MV-4-11 (cell line): ENCODE measurements around the gene SCG3.

Experiments used
- DNase-seq: peaks from one replicate; lab custom pipeline; 2025; lab: John Stamatoyannopoulos, UW

The SCG3 gene

DNA sequence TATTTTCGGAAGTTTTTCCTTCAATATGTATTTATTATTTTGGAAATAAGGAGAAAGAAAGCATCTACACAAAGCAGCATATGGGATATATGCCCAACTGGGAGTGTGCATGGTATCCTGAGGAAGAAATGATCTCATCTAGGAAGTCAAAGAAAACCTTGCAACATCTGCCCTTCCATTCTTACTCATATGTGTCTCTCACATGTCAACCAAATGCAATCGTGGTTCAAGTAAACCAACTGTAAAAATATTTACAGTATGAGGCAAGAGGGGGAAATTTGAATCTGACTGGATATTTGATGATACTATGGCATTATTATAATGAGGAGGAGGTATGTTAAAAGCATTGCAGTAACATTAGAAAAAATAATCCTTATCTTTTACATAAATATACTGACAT lies 3.2 kb upstream of the SCG3 start:
- peak; percentile 60 for DNase-seq

DNA sequence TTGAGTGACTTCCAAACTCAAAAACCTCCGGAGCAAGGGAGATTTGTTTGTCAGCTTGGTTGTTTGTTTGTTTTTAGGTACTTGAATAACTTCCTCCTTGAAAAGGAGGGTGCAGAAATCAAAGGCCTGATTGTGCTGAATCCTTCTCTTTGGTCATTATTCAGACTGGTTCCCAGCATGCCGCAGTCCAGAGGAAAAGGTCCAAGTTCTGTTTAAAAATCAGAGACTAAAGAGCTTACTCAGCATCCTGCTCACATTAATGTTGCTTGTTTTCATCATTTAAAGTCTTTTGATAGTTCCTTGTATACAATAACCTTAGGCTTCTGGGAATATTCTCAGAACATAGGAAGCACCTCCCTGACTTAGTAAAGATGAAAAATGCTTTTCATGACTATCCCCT lies 982 bp upstream of the SCG3 start:
- no peak for DNase-seq

DNA sequence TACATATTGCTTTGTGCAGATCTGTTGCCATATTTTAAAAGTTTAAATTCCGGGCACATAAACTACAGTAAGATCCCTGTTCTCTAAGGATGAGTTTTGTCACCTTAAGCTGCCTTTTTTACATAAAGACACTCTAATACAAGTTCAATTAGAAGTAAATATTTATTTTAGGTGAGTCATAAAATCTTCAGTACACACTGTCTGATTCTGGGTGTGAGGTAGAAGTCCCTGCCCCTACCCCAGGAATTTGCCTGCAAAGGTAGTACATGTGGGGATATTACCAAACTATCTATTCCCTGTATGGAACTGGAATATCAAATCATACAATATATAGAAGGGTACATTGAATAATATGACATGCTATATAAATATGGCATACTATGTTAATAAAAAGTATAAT lies 6.3 kb downstream of the SCG3 start:
- DNase-seq: no peak

DNA sequence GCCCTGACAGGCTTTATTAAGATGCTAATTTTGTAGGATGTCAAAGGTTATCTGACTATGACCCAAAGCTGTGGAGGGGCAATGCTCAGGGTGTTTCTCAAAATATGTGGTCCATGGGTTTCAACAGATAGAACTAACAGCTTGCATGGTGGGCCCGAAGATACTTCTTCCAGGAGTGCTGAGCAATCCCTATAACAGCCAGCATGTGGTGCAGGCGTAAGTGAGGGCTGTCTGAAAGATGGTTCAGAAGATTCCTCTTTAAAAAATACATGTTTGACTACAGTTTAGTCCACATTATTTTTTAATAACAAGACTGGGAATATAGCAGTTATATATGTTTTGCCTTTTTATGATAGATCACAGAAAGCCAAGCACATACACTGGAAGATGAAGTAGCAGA lies 7.6 kb downstream of the SCG3 start:
- DNase-seq: no peak

DNA sequence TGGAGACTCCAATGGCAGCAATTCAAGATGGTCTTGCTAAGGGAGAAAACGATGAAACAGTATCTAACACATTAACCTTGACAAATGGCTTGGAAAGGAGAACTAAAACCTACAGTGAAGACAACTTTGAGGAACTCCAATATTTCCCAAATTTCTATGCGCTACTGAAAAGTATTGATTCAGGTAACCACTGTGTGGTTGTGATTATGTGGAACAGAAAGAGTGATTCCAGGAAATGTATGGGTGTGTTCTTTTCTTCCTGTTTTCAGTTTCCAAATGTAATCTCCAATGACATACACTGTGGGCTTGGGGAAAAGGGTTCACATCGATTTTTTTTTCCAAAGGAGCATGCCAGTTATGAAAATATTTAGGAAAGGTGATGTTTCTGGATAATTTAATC lies 10.9 kb downstream of the SCG3 start:
- DNase-seq: peak; percentile 92

DNA sequence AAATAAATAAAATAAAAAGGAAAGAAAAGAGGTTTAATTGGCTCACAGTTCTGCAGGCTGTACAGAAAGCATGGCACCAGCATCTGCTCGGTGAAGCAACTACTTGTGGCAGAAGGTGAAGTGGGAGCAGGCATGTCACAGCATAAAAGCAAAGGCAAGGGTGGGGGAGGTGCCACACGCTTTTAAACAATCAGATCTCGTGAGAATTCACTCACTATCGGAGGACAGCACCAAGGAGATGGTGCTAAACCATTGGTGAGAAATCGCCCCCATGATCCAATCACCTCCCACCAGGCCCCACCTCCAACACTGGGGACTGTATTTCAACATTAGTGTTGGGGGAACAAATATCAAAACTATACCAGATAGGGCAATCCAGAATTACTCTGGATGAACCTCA lies 15.3 kb downstream of the SCG3 start:
- no peak for DNase-seq

DNA sequence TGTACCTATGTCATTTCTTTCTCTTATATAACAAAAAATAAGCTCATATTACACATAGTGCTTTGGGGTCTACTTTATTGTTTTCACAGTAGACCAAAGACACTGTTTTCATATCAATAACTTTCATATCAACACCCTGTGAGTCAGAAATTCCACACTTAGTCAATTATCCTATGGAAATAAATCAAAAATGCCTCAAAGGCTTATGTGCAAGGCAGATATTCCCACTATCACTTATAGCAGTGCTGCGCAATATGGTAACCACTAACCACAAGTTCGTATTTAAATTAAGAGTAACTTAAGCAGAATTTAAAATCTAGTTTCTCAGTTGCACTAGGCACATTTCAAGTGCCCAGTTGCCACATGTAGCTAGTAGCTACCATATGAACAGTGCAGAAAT lies 15.9 kb downstream of the SCG3 start:
- peak; percentile 76 for DNase-seq

DNA sequence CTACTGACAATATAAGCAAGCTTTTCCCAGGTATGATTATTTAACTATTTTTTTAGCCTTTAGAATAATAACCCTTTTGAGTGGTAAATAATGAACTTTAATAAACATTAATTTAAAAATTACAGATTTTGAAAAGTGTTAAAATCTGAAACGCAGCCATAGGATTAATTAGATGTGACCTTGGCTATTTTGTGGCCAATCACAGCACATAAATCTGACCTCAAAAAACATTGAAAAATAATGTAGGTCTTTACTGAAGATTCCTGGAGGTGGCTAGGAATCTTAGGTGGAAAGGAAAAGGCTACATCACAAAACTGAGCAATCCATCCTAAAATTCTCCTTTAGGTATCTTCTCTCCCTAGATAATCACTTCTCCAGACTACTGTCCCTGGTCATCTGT lies 18.1 kb downstream of the SCG3 start:
- DNase-seq: no peak

DNA sequence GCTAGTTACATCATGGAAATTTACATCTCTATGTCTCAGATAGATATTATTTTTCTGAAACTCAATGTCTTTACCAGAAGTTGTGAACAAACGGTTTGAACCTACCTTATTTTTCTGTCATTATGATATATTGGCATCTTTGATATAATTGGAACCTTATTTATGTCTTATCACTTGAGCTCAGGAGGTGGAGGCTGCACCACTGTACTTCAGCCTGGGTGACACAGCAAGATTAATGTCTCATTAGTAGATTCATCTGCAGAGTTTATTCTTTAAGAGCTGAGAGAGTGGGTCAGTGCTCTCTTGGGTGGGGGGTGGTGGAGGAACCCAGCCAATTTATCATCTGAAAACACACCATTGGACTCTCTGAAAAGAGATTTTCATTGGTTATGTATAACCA lies 21.4 kb downstream of the SCG3 start:
- DNase-seq: no peak

DNA sequence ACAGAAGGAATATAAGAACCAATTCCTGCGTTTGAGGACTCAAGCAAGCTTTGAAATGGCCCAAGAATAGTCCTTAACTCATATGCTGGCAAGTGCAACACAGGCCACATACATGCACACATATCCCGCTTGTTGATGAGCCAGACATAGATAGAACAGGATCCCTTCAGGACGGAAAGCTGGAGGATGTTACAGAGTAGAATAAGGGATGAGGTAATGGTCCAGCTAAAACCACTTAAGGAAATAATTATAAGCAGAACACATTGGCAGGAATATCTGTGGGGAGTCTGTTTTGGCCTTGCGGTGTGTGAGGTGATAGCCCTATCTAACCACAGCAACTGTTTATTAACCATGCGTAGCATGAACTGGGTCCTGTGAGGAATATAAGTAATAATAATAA lies 25.0 kb downstream of the SCG3 start:
- DNase-seq: no peak

DNA sequence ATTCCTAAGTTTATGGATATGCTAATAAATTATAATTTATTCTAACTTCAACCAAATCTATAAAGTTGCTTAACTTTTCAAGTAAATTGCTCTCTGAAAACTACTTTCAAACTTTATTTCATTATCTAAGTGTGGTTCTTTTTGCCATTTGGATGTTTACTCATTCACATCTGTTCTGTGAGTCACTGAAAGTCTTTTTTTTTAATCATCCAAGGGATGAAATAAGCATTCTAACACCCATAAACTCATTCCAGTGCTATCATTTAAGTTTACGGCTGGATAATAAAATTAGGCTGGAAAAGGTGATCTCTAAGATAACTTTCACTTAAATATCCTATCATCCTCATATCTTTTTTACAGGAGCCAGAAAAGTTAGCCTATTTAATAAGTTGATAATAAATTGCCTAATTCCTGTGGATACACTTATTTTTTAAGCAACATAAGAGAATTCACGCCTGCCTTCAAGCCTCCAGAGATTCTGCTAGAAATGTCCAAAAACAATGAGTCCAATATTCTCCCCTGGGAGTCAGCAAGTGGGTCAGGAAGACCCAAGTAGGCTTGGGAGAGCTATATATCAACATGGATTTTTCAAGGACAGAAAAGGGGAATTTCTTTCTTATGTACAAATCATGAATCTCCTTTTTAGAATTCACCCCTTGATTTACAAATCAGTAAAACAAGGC lies 25.8 kb downstream of the SCG3 start:
- DNase-seq: no peak

DNA sequence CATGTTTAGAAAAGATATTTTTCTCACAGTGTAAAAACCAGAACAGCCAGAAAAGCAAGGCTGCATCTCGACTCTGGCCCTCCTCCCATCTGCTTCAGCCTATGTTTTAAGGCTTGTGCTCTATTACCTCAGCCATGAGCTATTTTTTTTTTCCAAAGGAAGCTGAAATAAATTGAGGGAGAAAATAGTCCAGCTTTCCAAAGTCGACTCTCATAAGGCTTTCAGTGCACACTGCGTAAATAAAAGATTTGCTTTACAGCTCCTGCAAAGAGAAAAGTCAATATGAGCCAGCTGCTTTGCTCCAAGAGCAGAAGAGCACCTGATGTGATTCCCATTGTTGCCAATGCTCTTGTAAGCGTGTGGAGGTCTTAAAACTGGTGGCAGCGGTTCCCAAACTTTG lies 26.7 kb downstream of the SCG3 start:
- DNase-seq: no peak

DNA sequence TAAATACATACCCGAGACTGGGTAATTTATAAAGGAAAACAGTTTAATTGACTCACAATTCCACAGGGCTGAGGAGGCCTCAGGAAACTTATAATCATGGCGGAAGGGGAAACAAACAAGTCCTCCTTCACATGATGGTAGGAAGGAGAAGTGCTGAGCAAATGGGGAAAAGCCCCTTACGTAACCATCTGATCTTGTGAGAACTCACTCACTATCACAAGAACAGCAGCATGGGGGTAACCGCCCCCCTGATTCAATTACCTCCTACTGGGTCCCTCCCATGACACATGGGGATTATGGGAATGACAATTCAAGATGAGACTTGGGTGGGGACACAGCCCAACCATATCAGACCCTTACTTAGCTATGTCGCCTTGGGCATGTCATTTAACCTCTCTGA lies 27.7 kb downstream of the SCG3 start:
- DNase-seq: peak; percentile 13

DNA sequence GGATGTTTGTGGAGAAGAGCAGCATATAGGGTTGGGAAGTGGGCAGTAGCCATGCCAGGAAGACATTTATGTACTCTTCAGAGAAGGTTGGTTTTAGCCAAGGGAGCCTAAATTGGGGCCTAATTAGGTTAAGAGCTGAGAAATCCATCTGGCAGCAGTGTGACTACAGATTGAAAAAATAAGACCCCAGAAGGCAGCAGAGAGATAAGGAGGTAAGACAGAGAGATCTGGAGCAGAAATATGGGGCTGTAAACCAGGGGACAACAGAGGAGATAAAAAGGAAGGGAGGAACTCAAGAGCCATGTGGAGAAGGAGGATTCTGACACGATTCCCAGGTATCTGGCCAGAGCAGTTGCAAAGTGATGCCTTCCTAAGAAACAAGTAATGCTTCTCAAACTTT lies 32.9 kb downstream of the SCG3 start:
- DNase-seq: no peak

DNA sequence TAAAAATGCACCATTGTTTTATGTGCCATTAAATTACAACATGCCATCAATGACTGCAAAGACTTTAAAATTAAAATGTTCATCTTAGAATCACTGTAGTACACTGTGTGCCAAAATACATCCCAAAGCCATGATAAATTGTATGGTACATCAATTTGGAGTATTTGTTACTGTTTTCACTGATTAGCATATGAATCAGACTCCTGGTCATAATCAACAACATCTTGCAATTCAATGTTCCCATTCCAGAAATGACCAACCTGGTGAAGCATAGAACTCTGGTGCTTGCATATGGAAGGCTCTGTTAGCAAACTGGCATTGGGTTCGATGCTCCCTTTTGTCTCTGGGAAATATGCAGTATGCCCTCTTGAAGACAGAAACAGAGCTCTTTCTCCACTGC lies 33.6 kb downstream of the SCG3 start:
- DNase-seq: no peak

DNA sequence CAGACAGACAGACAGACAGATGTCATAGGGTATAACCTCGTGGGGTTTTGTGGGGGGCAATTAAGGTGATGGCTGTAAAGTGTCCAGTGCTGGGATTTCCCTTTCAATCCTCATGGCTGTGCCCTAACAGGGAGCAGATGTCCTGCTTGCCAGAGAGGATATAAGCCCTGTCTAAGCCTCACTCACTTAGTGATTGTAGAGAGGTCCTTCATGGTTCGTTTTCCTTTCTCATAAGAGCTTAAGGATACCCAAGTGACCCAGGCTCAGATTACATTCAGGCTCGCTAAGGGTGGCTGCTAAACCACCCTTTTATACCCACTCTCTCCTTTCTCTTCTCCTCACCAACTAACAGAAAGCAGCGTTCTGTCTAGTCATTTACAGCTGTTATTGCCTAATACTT lies 36.9 kb downstream of the SCG3 start:
- DNase-seq: no peak

DNA sequence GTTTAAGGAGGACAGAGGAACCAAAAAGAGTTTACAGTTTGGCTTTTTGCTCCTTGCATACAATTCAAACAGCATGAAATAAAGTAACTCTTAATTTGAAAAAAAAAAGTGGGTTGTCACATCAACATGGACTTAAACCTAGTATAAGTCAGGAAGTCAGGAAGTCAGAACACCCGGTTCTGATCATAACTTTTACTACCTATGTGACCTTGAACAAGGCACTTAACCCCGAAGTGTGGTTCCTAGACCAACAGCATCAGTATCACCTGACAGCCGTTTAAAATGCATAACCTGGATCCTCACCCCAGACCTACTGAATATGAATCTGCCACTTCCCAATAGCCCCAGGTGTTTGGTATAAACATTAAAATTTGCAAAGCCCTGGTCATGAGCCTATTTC lies 37.4 kb downstream of the SCG3 start:
- no peak for DNase-seq

DNA sequence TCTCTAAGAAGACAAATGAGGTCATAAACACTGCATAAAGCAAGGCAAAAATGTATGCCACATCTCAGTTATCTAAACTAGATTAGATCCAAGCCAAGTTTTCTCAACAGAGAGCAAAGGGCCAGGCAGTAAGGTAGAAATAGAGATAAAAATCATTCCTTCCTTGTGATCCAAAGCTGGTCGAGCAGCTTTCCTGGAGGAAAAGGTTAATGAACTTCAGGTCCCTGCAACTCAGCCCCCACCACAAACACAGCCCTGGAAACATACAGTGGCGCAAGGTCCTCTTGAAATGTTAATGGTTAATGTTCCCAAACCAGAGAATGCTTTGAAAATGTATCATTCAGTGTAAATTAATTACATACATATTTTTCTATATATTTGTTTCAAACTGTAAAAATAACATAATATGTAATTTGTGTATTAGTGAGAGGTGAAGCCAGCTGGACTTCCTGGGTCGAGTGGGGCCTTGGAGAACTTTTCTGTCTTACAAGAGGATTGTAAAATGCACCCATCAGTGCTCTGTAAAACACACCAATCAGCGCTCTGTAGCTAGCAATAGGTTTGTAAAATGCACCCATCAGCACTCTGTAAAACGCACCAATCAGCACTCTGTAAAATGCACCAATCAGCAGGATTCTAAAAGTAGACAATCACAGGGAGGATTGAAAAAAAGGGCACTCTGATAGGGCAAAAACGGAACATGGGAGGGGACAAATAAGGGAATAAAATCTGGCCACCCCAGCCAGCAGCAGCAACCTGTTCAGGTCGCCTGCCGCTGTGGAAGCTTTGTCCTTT lies 39.1 kb downstream of the SCG3 start:
- no peak for DNase-seq

DNA sequence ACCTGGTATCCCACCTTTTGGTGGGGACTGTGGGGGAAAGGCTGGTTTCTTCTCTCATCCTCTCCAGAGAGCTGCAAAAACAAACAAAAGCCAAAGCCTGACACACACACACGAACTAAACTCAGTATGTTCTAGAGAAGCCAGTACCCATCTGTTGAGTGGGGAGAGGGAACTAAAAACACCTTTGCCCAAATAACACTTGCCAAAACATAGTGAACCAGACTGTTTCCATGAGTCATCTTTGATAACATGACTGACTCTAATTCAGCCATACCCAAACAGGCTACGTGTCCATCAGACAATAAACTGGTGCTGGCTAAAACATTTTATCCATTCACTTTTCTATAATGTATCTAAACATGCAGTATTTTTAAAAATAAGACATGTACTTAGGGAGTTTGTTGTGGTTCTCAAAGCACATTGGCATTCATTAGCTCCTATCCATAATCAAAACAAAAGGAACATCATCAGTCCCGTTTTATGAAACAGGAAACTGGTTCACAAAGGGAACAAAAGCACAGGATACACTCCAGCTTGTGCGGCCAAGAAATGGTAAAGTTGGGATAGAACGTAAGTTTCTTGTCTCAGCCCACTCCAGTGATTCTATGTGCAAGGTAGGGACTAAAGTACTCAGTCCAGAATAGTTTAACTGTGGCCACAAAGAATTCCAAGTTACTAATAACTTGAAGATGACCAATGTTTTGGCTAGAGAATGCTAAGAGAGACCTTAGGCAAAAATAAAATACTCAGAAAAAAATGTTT lies 40.1 kb downstream of the SCG3 start:
- DNase-seq: no peak

DNA sequence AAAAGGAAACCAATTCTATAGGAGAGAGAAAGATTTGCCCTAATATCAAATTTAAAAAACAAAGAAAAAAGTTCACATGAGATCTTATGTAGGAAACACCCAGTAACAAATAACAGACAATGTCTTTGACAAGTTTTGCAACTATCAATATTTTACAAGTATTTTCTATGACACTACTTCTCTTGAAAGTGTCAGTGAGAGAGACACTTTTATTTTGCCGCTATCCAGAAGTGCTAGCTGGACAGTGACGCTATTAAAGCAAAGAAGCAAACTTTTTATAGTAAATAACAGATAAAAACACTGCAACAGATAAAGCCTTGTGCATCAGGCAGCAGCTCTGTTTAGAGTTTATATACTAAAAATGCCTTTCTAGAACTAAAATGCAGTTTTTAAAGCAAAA lies 42.9 kb downstream of the SCG3 start:
- no peak for DNase-seq

DNA sequence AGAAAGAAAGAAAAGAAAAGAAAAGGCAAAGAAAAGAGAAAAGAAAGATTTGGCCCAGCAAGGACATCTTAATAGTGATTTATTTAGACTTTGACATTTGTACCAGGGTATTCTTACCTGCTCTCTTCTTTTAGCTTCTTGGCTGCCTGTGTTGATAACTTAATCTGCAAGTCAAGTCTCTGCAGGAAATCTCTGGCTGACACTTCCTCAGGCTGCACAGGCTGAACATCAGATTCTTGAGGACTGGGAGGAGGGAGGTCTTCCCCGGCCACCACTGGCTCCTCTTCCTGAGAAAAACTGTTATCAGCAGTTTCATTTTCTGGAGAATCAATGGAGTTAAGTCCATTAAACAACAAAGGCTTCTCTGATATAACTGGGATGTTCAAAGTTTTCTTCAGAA lies 43.4 kb downstream of the SCG3 start:
- DNase-seq: no peak

DNA sequence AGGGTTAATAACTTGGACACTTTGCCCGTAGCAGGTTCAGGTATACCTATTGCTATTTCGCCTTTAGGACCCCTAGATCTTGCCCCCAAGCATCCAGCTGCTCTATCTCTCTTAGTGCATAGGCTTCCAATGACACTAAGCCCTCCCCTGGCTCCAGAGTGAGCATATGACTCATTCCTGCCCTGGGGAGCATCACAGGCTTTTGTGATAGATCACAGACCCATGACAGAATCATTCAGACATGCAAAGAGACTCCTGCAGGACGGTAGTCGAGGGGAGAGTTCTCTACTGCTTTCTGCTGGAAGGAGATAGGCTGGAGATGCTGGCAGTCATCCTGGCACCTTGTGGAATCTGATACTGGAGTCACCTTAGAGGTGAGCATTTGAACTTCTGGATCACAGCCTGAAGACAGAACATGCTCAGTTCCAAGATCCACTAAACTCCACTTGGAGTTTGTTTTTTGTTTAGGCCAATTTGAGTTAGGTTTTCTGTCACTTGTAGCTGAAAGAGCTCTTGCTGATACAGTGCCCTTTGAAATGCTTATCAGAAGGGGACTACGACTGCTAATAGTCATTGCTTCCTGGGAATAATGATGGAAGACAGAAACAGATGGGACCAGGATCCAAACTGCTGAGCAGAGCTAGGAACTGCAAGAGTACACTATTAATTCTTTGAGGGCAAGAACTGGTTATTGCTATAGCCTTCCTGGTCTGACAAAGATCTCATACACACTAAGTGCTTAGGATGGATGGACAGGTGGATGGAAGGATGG lies 45.2 kb downstream of the SCG3 start:
- DNase-seq: no peak
